COR-L47 (cell line): ENCODE data around the gene SCYGR5.
"Not testable (repeated sequence)": the region's sequence is repeated elsewhere in the genome, so short reads cannot be mapped to it uniquely, and the experiment has no call there.

Experiments used
- DNase-seq: peaks from one replicate; lab custom pipeline; 2025; lab: John Stamatoyannopoulos, UW

SCYGR5 gene

GRCh38 chr2:227673620-227674019 is 7.0 kb downstream of the SCYGR5 start:
- not testable (repeated sequence) for DNase-seq

- no peak for DNase-seq
Measured at GRCh38 chr2:227674485-227674884, 7.9 kb downstream of the SCYGR5 start.

GRCh38 chr2:227677928-227678327 is 11.3 kb downstream of the SCYGR5 start:
- DNase-seq, result no peak

DNA sequence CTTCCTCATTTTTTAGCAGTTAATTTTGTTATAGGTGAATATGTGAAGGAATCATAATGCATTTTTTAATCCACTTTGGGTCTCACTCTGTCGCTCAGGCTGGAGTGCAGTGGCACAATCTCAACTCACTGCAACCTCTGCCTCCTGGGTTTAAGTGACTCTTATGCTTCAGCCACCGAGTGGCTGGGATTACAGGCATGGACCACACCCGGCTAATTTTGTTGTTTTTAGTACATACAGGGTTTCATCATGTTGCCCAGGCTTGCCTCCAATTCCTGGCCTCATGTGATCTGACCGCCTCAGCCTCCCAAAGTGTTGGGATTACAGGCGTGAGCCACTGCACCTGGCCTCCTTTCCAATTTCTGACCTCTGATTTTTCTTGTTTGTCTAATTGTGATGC is 17.7 kb downstream of the SCYGR5 start:
- no peak for DNase-seq

GRCh38 chr2:227687189-227687588 is 20.6 kb downstream of the SCYGR5 start:
- no peak for DNase-seq

DNA sequence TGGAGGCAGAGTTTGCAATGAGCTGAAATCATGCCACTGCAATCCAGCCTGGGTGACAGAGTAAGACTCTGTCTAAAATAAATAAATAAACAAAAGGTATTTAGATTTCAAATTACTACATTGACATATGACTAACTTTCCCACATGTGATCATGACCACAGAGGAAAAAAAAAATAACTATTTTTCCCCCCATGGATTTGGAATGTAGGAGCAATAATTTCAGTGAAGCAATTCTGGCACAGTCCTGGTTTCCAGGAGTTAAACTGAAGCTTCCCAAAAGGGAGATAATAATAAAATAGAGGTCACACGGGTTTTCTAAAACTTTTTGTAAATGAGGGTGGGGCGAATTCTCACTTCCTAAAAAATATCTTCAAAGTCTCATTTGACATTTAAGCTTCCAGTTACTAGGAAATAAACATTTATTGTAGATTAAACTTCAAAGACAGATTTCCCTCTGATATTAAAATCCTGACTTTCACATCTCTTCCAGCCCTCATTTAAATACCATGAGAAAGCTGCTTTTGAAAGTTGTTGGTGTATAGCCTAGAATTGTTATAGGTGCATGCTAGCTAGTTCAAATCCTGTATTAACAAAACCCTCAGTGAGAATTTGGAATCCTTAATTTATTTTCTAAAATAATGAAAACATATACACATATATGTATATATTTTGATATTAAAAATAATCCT is 30.5 kb downstream of the SCYGR5 start:
- DNase-seq, result no peak

DNA sequence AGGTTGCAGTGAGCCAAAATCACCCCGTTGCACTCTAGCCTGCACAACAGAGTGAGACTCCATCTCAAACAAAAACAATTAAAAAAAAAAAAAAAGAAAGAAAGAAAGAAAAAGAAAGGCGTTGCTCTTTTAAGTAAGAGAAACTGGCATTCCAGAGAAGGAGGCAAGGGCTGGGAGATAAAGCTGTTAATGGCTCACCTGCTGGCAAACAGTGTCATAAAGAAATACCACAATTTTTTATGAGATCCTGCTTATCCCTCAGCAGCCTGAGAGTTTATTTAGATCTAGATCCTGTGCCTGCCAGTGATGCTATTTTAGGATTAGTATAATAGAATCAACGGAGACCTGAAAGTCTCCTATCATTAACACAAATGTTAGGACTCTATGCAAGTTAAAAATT is 35.0 kb downstream of the SCYGR5 start:
- no peak for DNase-seq

DNA sequence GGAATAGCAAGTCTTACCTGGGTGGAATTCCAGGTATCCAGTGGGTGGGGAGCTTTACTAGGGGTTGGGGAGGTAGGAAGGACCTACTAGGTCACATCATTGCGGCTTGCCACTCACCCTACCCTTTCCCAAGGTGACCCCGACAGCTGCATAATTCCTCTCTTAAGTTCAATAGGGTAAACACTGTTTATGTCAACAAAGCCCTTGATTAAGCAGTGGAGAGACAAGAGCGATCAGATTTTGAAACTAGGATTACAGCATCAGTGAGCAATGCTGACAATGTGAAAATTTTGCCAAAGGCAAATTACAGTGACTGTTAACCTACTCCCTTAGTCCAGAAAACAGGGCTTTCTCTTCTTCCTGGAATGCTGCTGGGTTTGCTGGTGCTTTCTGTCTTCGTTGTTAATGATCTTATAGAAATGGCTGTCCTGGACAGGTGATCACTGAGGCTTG is 36.7 kb downstream of the SCYGR5 start:
- DNase-seq, result no peak

DNA sequence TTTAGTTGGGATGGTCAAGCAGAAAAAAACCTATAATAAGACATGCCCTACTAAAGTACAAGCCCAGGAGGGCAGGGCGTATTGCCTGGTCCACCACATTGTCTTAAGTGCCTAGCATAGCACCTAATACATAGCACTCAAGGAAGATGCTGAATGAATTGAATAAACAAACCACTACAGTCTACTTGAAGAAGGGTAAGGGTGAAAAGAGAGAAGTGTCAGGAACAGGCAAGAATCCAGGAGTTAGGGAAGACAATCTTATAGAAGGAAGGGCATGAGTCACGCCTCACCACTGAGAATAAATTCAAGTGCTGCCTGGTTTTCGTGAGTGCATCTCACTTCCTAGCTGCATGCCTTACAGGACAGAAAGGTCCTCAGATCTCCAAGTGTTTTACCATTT is 37.4 kb downstream of the SCYGR5 start:
- no peak for DNase-seq

GRCh38 chr2:227706859-227707258 is 40.3 kb downstream of the SCYGR5 start:
- no peak for DNase-seq

DNA sequence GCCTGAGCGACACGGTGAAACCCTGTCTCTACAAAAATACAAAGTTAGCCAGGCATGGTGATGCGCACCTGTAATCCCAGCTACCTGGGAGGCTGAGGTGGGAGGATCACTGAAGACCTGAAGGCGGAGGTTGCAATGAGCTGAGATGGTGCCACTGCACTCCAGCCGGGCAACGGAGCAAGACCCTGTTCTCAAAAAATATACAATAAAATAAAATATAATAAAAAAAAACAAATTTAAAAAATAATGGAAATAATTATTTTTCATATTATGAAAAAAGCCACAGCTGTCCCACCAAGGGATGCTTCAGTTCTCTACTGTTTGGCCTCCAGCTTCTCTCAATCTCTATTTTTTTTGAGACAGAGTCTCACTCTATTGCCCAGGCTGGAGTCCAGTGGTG is 40.8 kb downstream of the SCYGR5 start:
- DNase-seq, result no peak

DNA sequence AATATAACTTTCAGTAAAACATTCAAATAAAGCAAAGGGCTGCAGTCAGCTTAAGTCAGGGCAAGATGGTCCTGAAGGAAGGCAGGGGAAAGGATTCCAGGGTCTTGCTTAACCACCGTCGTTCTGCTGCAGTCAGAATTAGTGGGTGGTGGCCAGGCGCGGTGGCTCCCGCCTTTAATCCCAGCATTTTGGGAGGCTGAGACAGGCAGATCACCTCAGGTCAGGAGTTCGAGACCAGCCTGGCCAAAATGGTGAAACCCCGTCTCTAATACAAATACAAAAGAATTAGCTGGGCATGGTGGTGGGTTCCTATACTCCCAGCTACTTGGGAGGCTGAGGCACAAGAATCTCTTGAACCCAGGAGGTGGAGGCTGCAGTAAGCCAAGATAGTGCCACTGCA is 44.4 kb downstream of the SCYGR5 start:
- no peak for DNase-seq

DNA sequence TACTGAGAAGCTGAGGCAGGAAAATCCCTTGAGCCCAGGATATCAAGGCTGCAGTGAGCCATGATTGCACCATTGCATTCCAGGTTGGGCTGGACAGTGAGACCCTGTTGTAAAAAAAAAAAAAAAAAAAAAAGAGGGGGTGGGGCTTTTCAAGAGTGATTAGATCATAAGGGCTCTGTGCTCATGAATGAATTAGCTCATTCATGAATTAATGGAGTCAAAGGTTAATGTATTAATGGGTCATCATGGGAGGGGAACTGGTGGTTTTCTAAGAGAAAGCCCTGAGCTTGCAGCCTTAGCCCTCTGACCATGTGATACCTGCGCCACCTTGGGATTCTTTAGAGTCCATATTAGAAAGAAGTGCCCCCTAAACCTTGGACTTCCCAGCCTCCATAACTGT is 46.7 kb downstream of the SCYGR5 start:
- no peak for DNase-seq

- DNase-seq, result no peak
Measured at GRCh38 chr2:227716501-227716900, 49.9 kb downstream of the SCYGR5 start.
